Stimulated activated CD4-positive, alpha-beta T cell treated with anti-CD3 and anti-CD28 coated beads, Interleukin-2, amount 100 ng/mL, for 48 hours (primary cell): ENCODE data around the gene ASXL1.

Source experiments
- DNase-seq, 2 donors: peaks; one replicate each; pipeline ENCODE4 v3.0.0-alpha.2; 2020

ASXL1 gene

DNA sequence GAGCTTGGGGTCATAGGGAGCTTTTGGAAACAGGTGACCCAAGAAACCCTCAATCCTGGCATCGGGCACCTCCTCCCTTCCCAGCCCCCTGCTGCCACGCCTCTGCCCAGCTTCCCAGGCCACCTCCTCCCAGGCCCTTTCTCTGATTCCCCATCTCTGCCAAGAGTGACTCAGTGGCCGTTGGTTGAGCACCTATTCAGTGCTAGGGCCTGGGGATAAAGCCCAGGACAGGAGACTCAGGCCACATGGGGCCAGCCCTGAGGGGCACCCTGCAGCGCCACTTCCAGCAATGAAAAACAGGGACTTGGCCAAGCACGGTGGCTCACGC lies 110.1 kb downstream of the ASXL1 start:
- no peak for DNase-seq

GRCh38 chr20:32468860-32469259 lies 110.7 kb downstream of the ASXL1 start:
- no peak for DNase-seq

DNA sequence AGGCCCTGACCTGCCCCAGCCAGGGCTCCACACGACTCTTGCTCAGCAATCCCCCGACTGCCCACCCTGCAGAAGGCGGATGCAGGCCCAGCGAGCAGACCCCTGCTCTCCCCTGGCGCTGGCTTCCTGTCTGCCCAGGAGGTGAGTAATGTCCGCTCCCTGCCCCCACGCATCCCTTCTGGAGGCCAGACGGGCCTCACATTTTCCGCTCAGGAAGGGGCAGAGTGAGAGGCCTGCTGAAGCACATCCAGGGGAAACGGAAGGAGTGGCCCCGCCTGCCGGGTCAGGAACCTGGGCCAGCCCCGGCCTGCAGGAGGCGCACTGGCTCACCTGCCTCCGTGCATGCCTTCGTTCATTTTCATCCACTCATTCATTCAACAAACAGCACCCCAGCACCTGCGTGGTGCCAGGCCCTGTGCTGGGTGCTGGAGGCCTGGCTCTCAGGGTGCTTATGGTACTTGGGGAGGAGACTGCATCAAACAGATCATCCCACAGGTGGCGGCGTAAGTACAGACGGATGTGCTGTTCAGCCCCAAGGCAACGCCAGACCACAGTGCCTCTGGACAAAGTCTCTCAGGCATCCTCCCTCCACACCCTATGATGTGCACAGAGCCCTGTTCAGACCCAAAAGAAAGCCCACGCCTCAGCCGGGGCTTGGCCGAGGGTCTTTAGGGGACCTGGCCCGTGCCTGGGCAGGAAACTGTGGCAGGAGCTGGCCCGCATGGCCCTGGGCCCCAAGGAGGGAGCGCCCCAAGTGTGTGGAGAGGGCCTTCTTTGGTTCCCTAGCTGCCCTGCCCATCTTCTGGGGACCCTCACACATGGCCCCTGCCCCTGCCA lies 112.1 kb downstream of the ASXL1 start:
- DNase-seq = no peak

GRCh38 chr20:32470940-32471339 lies 112.8 kb downstream of the ASXL1 start:
- no peak for DNase-seq

GRCh38 chr20:32472581-32473207 lies 114.6 kb downstream of the ASXL1 start:
- DNase-seq = no peak

GRCh38 chr20:32473231-32474008 lies 115.3 kb downstream of the ASXL1 start:
- no peak for DNase-seq

- DNase-seq = no peak
Observed at GRCh38 chr20:32474009-32474716, 116.0 kb downstream of the ASXL1 start.

DNA sequence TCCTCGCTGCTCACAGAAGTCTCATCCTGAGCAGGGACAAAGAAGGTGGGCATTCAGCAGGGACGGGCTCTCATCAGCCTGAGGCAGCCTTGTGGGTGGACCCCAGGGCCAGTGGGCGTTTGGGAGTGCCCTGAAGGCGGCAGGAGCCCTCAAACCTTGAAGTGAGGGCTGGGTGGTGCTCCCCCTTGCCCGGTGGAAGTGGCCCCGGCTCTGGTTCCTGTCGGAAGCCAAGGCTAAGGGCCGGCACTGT lies 116.5 kb downstream of the ASXL1 start:
- DNase-seq = no peak

GRCh38 chr20:32474967-32475811 lies 117.1 kb downstream of the ASXL1 start:
- DNase-seq = no peak

- no peak for DNase-seq
Observed at GRCh38 chr20:32476684-32477593, 118.8 kb downstream of the ASXL1 start.

DNA sequence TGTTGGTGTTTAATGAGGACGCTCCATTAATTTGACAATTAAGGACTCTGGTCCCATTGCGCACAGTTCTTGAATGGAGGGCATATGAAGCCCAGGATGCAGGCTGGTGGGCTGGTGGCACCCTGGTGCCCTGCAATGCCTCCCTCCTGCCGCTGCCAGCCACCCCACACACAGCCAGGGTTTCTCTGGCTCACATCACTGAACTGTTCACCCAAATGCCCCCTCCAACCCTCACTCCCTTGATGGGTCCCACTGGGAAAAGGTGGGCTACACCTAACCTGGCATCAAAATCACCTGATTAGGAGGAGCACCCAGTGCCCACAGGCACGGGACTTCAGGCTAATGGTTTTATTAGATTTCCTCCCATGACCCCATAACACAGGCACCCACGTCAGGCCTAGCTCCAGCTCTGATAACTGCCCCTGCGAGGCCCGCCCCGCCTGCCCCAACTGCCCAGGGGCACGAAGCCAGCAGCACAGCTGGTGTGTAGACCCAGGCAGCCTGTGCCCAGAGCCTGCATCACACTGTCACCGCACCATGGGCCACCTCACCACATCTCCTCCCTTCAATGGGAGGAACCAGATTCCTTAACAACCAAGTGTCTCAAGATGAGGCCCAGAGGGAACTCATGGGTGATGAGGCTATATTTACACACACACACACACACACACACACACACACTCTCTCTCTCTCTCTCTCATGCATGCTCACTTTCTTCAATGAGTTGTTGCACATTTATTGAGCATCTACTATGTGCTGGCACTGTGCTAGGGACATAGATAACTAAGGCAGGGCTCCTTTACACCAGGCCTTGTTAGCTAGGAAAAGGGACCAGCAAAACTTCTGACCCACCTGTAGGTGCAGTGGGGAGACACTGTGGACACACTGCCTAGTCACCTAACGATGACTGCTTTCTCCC lies 119.7 kb downstream of the ASXL1 start:
- DNase-seq = no peak

DNA sequence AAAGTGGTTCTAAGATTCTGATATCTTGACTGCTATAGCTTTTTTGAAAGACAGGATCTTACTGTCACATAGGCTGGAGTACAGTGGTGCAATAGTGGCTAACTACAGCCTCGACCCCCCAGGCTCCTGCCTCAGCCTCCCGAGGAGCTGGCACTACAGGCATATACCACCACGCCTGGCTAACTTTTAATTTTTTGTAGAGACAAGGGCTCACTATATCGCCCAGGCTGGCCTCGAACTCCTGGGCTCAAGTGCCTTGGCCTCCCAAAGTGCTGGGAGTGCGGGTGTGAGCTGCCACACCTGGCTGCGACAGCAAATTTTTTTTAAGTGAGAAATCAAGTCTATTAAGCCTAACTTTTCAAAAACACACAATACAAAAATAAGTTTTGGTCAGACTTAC lies 120.4 kb downstream of the ASXL1 start:
- DNase-seq = no peak

DNA sequence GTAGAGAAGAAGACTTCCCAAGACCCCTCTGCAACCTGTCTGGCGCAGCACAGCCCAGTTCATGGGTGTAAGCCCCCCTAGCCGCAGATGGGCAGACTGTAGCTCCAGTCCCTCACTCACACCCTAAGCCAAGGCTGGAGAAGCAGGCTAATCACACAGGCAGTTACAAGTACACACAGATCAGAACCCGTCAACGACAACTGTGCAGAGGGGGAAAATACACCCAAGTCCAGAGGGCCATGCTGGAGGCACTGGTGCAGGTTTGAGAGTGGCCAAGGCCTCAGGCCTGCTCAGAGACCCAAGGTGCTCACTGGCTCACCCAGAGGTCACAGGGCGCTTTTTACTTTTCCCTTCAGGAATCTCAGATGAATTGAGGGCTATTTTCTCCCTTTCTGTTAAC lies 120.9 kb downstream of the ASXL1 start:
- no peak for DNase-seq

DNA sequence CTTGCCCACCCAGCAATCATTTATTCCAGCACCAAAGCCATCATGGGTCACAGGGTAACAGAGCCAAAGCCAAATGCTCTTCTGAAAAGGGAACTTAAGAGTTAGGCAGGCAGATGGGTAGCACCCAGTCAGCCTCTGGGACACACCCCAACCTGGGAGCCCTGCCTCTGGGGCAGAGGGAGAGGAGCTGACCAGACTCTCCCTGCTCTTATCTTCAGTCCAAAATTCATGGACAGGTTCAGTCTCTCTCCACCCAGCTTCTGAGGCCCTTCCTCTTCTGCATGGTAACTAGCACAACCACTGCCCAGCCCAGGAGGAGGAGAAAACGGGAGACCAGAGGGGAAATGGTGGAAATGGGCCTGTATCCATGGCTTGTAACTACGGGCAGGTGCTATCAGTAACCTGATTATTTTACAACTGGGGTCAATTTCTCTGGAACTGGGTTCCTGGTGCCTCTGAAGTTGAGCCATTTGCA lies 121.6 kb downstream of the ASXL1 start:
- no peak for DNase-seq

DNA sequence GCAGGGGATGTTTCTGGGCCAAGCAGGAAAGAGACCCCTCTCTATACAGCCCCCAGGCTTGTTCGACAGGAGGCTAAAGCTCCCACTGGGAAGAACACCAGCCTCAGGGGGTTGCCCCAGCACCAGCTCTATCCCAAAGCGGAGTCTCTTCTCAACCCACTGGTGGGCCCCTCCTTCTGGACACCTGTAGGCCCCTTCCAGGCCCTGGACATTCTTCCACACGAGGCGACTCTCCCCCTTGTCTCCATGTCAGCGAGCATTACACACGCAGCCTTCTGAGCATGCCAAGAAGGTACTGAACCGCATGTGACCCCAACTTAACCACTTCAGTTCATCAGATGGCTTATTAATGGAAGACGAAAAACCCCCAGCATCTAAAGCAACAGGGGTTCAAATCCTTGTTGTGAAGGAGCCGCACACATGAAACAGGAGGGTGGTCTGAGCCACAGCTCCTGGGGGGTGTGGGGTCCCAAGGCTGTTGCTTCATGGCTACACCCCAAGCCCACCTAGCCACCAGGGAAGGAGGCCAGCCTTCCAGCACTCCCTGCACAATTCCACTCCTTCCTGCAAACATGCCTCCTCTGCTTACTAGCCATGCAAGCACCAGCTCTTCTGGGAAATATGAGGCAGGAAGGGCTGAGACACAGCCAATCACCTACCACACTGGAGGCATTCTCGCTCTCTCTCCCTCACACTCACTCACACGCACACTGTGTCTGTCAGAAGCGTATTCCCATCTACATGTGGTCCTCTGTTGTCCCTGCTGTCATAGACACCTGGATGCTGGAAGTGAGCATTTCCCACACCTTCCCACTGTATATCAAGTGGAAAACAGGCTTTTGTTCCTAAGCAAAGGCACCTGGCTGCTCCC lies 122.5 kb downstream of the ASXL1 start:
- no peak for DNase-seq

DNA sequence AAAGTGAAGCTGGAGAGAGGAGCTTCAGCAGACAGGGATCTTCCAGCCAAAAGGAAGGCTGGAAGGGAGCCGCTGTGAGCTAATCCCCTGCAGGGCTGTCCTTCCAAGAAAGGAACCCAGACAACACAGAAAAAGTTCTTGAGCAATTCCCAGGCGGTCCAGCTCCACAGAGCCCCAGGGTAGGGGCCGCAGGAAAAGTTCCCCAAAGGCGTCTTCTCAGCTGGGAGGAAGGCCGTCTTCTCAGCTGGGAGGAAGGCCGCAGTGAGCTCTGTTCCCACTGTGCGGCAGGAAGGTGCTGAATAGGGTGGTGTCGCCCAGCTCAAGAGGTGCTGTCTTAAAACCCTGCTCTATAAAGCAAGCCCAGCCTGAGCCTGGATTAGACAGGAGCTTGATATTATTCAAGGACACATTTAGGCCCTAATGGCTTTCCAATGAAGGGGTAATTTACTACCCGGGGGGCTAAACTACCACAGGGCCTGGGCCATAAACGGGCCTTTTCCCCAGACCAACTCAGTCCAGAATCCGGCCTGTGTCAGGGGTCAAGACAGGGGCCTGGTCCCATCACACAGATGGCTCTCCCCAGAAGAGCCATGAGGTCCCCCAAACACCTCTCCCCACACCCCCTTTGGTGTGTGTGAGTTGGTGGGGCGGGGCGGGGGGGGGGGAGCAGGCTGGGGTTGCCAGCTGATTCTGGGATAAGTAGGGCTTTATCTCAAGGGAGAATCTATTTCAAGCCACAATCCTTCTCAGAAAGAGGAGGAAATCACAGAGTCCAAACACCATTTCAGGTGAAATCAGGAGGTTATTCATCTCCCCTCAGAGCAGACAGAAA lies 123.4 kb downstream of the ASXL1 start:
- DNase-seq = no peak

- no peak for DNase-seq
Observed at GRCh38 chr20:32482143-32482441, 124.0 kb downstream of the ASXL1 start.
